Measurements from ENCODE around the gene MAP4K4. TPM values are rescaled to one million over a fixed set of nuclear protein-coding genes. Genes with fewer than 3 reads are reported as not detected.

MAP4K4 gene
- total and polyA plus RNA-seq, 2 of the 13 experiments (the other 11 are each of a cell fraction or from before 2014, with no cell fraction given): 105 to 264 TPM

GRCh38 chr2:101706819-101707177 is 9.3 kb downstream of the MAP4K4 start:
- Histone ChIP-seq H2AFZ (ENCODE audit: low read length) (no peak overlapping the region), H3K27me3 (ENCODE audit: control insufficient read depth in 1 of 2, insufficient read depth in 2 of 2, low read length in 2 of 2) (no peaks in the 10 kb centered on the region), H3K27ac (ENCODE audit: extremely low read length, insufficient read depth, low read length) (no peak overlapping the region), H3K79me2 (ENCODE audit: insufficient read depth, low read length) (peaks cover 99% of the 10 kb centered on the region), H3K9me3 (ENCODE audit: low read length) (no peaks in the 10 kb centered on the region), H3K9ac (ENCODE audit: insufficient read depth, low read depth, low read length) (no peak overlapping the region), H3K36me3 (replicated peaks in 1 of 2; ENCODE audit: control insufficient read depth in 1 of 2, insufficient read depth in 2 of 2, low read length in 2 of 2) (peaks cover 16 to 44% of the 10 kb centered on the region in 2 experiments), H4K20me1 (ENCODE audit: insufficient read depth, low read length) (peaks cover 66% of the 10 kb centered on the region), H3K4me3 (replicated peaks in 1 of 3; ENCODE audit: insufficient read depth in 1 of 3, low read depth in 2 of 3, low read length in 3 of 3) (no peak overlapping the region), H3K4me1 (ENCODE audit: insufficient read depth, low read length) (peaks cover 92% of the 10 kb centered on the region), H3K4me2 (ENCODE audit: low read depth, low read length) (no peak overlapping the region)
- FAIRE-seq (no peak), DNase-seq (ENCODE audit: low spot score) (no peak), ATAC-seq (no peak)
- intact Hi-C loops (cut with micrococcal nuclease; ENCODE audit: unreplicated experiment) (no loop called here), in situ Hi-C loops (cut with HindIII; ENCODE audit: extremely low pct_ligation_motif_present, low pct_unique_long_range_greater_than_20kb) (no loop called here)
- TF ChIP-seq RBM22 (optimal IDR thresholded peaks at IDR 0.05; ENCODE audit: low read length) (peak; percentile 29), ZFP36 (IDR thresholded peaks at IDR 0.05; ENCODE audit: borderline replicate concordance, low read depth, low read length, partially characterized antibody) (no peak)
- ChIA-PET CTCF (ENCODE audit: low intra/inter-chr PET ratio, low total read pairs) (no interaction called here), POLR2A (interaction anchor here (1.5 to 2.0 kb wide), 3 partner anchors 10 to 61 kb away, joined by 3 to 9 read pairs (median 7); partner anchors contain the start of gene MAP4K4)
- no TSS peak for BruUV-seq (replicated peaks)
- WGBS (ENCODE audit: low lambda C conversion rate): 98% methylated on average over 1 of the region's 1 CpG

- H3K27me3 ChIP-seq (ENCODE audit: control insufficient read depth in 1 of 2, insufficient read depth in 2 of 2, low read length in 2 of 2): no peaks in the 10 kb centered on the region
- no peaks in the 10 kb centered on the region for H3K9me3 ChIP-seq (ENCODE audit: low read length)
- H4K20me1 ChIP-seq (ENCODE audit: insufficient read depth, low read length): peaks cover 93% of the 10 kb centered on the region
- in situ Hi-C loops (cut with HindIII; ENCODE audit: extremely low pct_ligation_motif_present, low pct_unique_long_range_greater_than_20kb): no loop called here
- H3K4me3 ChIP-seq (replicated peaks in 1 of 3; ENCODE audit: insufficient read depth in 1 of 3, low read depth in 2 of 3, low read length in 3 of 3): no peak overlapping the region
- DNase-seq (ENCODE audit: low spot score) (no peak), FAIRE-seq (no peak), ATAC-seq (no peak; the same call in 2 of the 3 replicates)
- no peak overlapping the region for H3K4me2 ChIP-seq (ENCODE audit: low read depth, low read length)
- ChIA-PET CTCF (ENCODE audit: low intra/inter-chr PET ratio, low total read pairs) (no interaction called here), POLR2A (interaction anchor here (1.6 to 2.6 kb wide), 3 partner anchors 10 to 23 kb away, joined by 6 to 10 read pairs (median 7); partner anchors contain the start of gene MAP4K4)
- TF ChIP-seq SMC3 (IDR thresholded peaks at IDR 0.05; ENCODE audit: low read length) (no peak), FOSL1 (CRISPR knock-in tag; IDR thresholded peaks at IDR 0.05; ENCODE audit: borderline replicate concordance) (no peak)
- WGBS (ENCODE audit: low lambda C conversion rate): 78% methylated on average over 1 of the region's 1 CpG
- peaks cover 13 to 36% of the 10 kb centered on the region in 2 experiments; a peak in 4 of 5 replicates for H3K36me3 ChIP-seq (replicated peaks in 1 of 2; ENCODE audit: control insufficient read depth in 1 of 2, insufficient read depth in 2 of 2, low read length in 2 of 2)
- no peak overlapping the region for H2AFZ ChIP-seq (ENCODE audit: low read length)
- no peak overlapping the region for H3K27ac ChIP-seq (ENCODE audit: extremely low read length, insufficient read depth, low read length)
- H3K9ac ChIP-seq (ENCODE audit: insufficient read depth, low read depth, low read length): no peak overlapping the region
- intact Hi-C loops (cut with micrococcal nuclease; ENCODE audit: unreplicated experiment): no loop called here
- peaks cover 99% of the 10 kb centered on the region for H3K79me2 ChIP-seq (ENCODE audit: insufficient read depth, low read length)
- no TSS peak for BruUV-seq (replicated peaks)
- H3K4me1 ChIP-seq (ENCODE audit: insufficient read depth, low read length): peaks cover 75% of the 10 kb centered on the region
These were observed 12.5 kb downstream of the MAP4K4 start for GRCh38 chr2:101710036-101710435.
